ENCODE results near the gene ELOVL2. TPM values are rescaled to one million over a fixed set of nuclear protein-coding genes. Genes with fewer than 3 reads are reported as not detected.

ELOVL2 gene
- total RNA-seq, 4 donors from 2014 or later: 0.17 to 0.19 (median 0.18) TPM; not detected in 1

- Histone ChIP-seq H3K4me1 (no peaks in the 10 kb centered on the region), H3K27ac (no peak overlapping the region), H3K9me3 (no peaks in the 10 kb centered on the region), H3K4me3 (no peak overlapping the region), H3K27me3 (peaks cover 3% of the 10 kb centered on the region), H3K36me3 (no peaks in the 10 kb centered on the region)
- no peak for TF ChIP-seq EP300 (IDR thresholded peaks at IDR 0.05)
- TF ChIP-seq POLR2A (IDR thresholded peaks at IDR 0.05): no peak
- TF ChIP-seq, protein P1, sequence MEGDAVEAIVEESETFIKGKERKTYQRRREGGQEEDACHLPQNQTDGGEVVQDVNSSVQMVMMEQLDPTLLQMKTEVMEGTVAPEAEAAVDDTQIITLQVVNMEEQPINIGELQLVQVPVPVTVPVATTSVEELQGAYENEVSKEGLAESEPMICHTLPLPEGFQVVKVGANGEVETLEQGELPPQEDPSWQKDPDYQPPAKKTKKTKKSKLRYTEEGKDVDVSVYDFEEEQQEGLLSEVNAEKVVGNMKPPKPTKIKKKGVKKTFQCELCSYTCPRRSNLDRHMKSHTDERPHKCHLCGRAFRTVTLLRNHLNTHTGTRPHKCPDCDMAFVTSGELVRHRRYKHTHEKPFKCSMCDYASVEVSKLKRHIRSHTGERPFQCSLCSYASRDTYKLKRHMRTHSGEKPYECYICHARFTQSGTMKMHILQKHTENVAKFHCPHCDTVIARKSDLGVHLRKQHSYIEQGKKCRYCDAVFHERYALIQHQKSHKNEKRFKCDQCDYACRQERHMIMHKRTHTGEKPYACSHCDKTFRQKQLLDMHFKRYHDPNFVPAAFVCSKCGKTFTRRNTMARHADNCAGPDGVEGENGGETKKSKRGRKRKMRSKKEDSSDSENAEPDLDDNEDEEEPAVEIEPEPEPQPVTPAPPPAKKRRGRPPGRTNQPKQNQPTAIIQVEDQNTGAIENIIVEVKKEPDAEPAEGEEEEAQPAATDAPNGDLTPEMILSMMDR (IDR thresholded peaks at IDR 0.05): no peak
- no peak for TF ChIP-seq POLR2AphosphoS5 (IDR thresholded peaks at IDR 0.05)
- DNase-seq (ENCODE audit: low spot score in 2 of 2): no peak
- WGBS: 94% methylated on average over 5 of the region's 5 CpGs
Measured at GRCh38 chr6:10977231-10977968, 66.7 kb downstream of the ELOVL2 start.

DNA sequence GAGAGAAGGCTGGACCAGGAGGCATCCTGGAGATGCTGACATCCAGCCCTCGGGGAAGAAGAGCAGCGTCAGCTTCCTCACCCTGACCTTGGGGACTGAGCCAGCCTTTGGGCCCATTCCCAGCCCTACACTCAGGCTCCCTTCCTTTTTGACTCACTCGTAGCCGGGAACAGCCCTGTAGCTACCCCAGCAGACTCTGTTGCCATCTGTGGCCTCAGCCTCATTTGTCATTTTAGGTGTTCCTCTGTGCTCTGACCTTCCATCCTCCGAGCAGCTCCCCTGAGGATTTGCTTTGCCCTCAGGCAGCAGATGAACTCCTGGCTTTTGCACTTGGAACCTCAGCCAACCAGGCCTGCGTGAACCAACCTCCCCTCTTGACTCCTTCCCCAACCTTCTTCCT, 67.5 kb downstream of the ELOVL2 start:
- DNase-seq (ENCODE audit: low spot score in 2 of 2): no peak
- TF ChIP-seq POLR2AphosphoS5 (IDR thresholded peaks at IDR 0.05): no peak
- TF ChIP-seq EP300 (IDR thresholded peaks at IDR 0.05): no peak
- no peak for TF ChIP-seq POLR2A (IDR thresholded peaks at IDR 0.05)
- TF ChIP-seq, protein P1 (IDR thresholded peaks at IDR 0.05): no peak
- Histone ChIP-seq H3K36me3 (no peaks in the 10 kb centered on the region), H3K9me3 (no peaks in the 10 kb centered on the region), H3K4me3 (no peak overlapping the region), H3K27me3 (peaks cover 3% of the 10 kb centered on the region), H3K4me1 (no peaks in the 10 kb centered on the region), H3K27ac (no peak overlapping the region)
- WGBS: 70% methylated on average over 6 of the region's 6 CpGs

GRCh38 chr6:10972196-10972595, 71.9 kb downstream of the ELOVL2 start:
- H3K27me3 ChIP-seq: no peaks in the 10 kb centered on the region
- no peak for DNase-seq (ENCODE audit: low spot score in 2 of 2)
- H3K36me3 ChIP-seq: no peaks in the 10 kb centered on the region
- H3K9me3 ChIP-seq: no peaks in the 10 kb centered on the region
- no peak for TF ChIP-seq POLR2AphosphoS5 (IDR thresholded peaks at IDR 0.05)
- no peak for TF ChIP-seq POLR2A (IDR thresholded peaks at IDR 0.05)
- TF ChIP-seq EP300 (IDR thresholded peaks at IDR 0.05): no peak
- TF ChIP-seq, protein P1 (IDR thresholded peaks at IDR 0.05): no peak
- no peak overlapping the region for H3K4me3 ChIP-seq
- 81% methylated on average over 3 of the region's 3 CpGs for WGBS
- H3K27ac ChIP-seq: no peak overlapping the region
- H3K4me1 ChIP-seq: no peaks in the 10 kb centered on the region

- no peaks in the 10 kb centered on the region for H3K9me3 ChIP-seq
Measured at GRCh38 chr6:10970731-10971130, 73.4 kb downstream of the ELOVL2 start.

DNA sequence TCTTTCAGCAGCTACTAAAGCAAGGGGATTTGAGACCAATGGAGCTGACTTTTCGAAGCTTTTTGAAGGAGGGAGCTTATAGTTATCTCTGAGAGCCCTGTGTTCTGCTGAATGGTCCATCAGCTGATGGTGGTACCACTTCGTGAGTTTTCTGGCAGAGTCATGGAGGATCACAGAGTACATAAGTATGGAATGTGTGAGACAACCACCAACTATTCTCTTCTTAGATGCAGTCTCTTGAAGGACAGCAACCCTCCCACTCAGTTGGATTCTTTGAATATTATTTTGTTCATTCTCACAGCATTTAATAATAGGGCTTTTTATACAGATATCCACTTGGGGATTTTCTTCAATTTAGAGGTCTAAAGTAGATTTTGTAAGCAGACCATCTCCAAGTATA, 75.3 kb downstream of the ELOVL2 start:
- DNase-seq (ENCODE audit: low spot score in 2 of 2): no peak
- Histone ChIP-seq H3K4me1 (no peaks in the 10 kb centered on the region), H3K27me3 (no peaks in the 10 kb centered on the region), H3K36me3 (no peaks in the 10 kb centered on the region), H3K9me3 (no peaks in the 10 kb centered on the region), H3K4me3 (no peak overlapping the region), H3K27ac (no peak overlapping the region)
- WGBS: 78% methylated on average over 2 of the region's 2 CpGs
- TF ChIP-seq POLR2AphosphoS5 (IDR thresholded peaks at IDR 0.05) (no peak), POLR2A (IDR thresholded peaks at IDR 0.05) (no peak), EP300 (IDR thresholded peaks at IDR 0.05) (no peak)
- TF ChIP-seq, protein P1 (IDR thresholded peaks at IDR 0.05): no peak

More at GRCh38 chr6:10970731-10971130, 73.4 kb downstream of the ELOVL2 start:
- H3K4me1 ChIP-seq: no peaks in the 10 kb centered on the region
- WGBS: 46% methylated on average over 3 of the region's 3 CpGs
- TF ChIP-seq POLR2A (IDR thresholded peaks at IDR 0.05): no peak
- no peak for TF ChIP-seq POLR2AphosphoS5 (IDR thresholded peaks at IDR 0.05)
- TF ChIP-seq, protein P1 (IDR thresholded peaks at IDR 0.05): no peak
- no peak for TF ChIP-seq EP300 (IDR thresholded peaks at IDR 0.05)
- H3K4me3 ChIP-seq: no peak overlapping the region
- no peak for DNase-seq (ENCODE audit: low spot score in 2 of 2)
- H3K27ac ChIP-seq: no peak overlapping the region
- no peaks in the 10 kb centered on the region for H3K27me3 ChIP-seq
- H3K36me3 ChIP-seq: no peaks in the 10 kb centered on the region
